Endothelial cell of umbilical vein (primary cell): ENCODE data around the gene SLC10A4. TPM values are rescaled to one million over a fixed set of nuclear protein-coding genes. Genes with fewer than 3 reads are reported as not detected.

ENCODE experiments used
- BruUV-seq: library from RNA; stranded (reverse); fragments of 400-500 nt; replicated peaks from 2 replicates; lab custom pipeline; 2021; lab: Mats Ljungman, UMichigan
- CTCF ChIA-PET: fragments of 300-600, 350-600 bp; sonication (Branson Sonifier 250); formaldehyde crosslinking; loops from one replicate; lab custom pipeline; 2021; ENCODE audit warnings: antibody characterized with exemption, inconsistent platforms; lab: Charles Lee
- POLR2A ChIA-PET: fragments of 300-600, 350-600 bp; sonication (Branson Sonifier 250); formaldehyde crosslinking; loops from one replicate; lab custom pipeline; 2021; ENCODE audit warnings: antibody characterized with exemption, inconsistent platforms; lab: Charles Lee
- DNase-seq: peaks from one replicate; pipeline ENCODE4 v3.0.0-alpha.2; 2011; ENCODE audit warnings: low read depth, low spot score
- FAIRE-seq: peaks from 2 replicates; lab custom pipeline; 2011; peaks lifted over from hg19 to GRCh38; lab: Jason Lieb, UNC
- H2AFZ ChIP-seq: 2 replicates; pipeline ENCODE4 v1.6.0; 2012; ENCODE audit warnings: low read depth, low read length, control low read depth, inconsistent platforms
- H3K27ac ChIP-seq: 2 replicates; pipeline ENCODE4 v1.5.1; 2011; ENCODE audit warnings: low read depth, mild to moderate bottlenecking, control low read depth, low read length, moderate library complexity; ENCODE audit not compliant: insufficient read depth
- H3K27me3 ChIP-seq, 2 experiments: 2 replicates each; pipeline versions ENCODE4 v1.6.0 to v1.6.1; 2011; ENCODE audit warnings: low read length in 2 of 2, mixed read lengths in 1 of 2; ENCODE audit not compliant: control insufficient read depth in 2 of 2, insufficient read depth in 2 of 2
- H3K36me3 ChIP-seq, 2 experiments: 2 replicates in 1 of 2; 3 replicates in 1 of 2; pipeline ENCODE4 v1.5.1; 2011; ENCODE audit warnings: low read length in 2 of 2, mild to moderate bottlenecking in 1 of 2, moderate library complexity in 1 of 2; ENCODE audit not compliant: control insufficient read depth in 2 of 2, insufficient read depth in 2 of 2; ENCODE audit errors: extremely low read depth in 1 of 2
- H3K4me1 ChIP-seq: 3 replicates; pipeline ENCODE4 v1.5.1; 2011; ENCODE audit warnings: mild to moderate bottlenecking, low read length; ENCODE audit not compliant: control insufficient read depth, insufficient read depth; ENCODE audit errors: extremely low read depth
- H3K4me2 ChIP-seq: 2 replicates; pipeline ENCODE4 v1.6.1; 2011; ENCODE audit warnings: low read length, control low read depth, mixed read lengths; ENCODE audit not compliant: insufficient read depth
- H3K4me3 ChIP-seq, 3 experiments: fragments of 200-600 bp in 1 of 3; sonication (generic), shearing (Covaris generic) in 1 of 3; replicated peaks in 1 of 3; 2 replicates each; pipeline ENCODE4 v1.5.1; 2011 to 2016; ENCODE audit warnings: control low read depth in 3 of 3, low read length in 3 of 3, mild to moderate bottlenecking in 2 of 3, inconsistent platforms in 1 of 3, low read depth in 1 of 3, moderate library complexity in 1 of 3; ENCODE audit not compliant: insufficient read depth in 1 of 3
- H3K79me2 ChIP-seq: 2 replicates; pipeline ENCODE4 v1.6.0; 2012; ENCODE audit warnings: low read length, inconsistent platforms; ENCODE audit not compliant: control insufficient read depth, insufficient read depth
- H3K9ac ChIP-seq: replicated peaks from 2 replicates; pipeline ENCODE3; 2011; ENCODE audit warnings: low read length, control low read depth; ENCODE audit not compliant: insufficient read depth; ENCODE audit errors: extremely low read depth
- H3K9me1 ChIP-seq: replicated peaks from 3 replicates; pipeline ENCODE4 v1.6.0; 2011; ENCODE audit warnings: mild to moderate bottlenecking, low read length; ENCODE audit not compliant: control insufficient read depth, insufficient read depth; ENCODE audit errors: extremely low read depth
- H3K9me3 ChIP-seq: replicated peaks from 2 replicates; pipeline ENCODE4 v1.5.1; 2012; ENCODE audit warnings: low read length, inconsistent platforms; ENCODE audit not compliant: control insufficient read depth, insufficient read depth
- H4K20me1 ChIP-seq: replicated peaks from 2 replicates; pipeline ENCODE3; 2011; ENCODE audit warnings: mild to moderate bottlenecking, low read length; ENCODE audit not compliant: control insufficient read depth, insufficient read depth; ENCODE audit errors: extremely low read depth
- CTCF ChIP-seq, 2 donors: IDR thresholded peaks; 1 replicate in 1 of 2; 2 replicates in 1 of 2; pipeline ENCODE4 v1.5.1; 2011; ENCODE audit warnings: low read length in 2 of 2, mild to moderate bottlenecking in 2 of 2, moderate library complexity in 2 of 2, control low read depth in 1 of 2, inconsistent platforms in 1 of 2, low read depth in 1 of 2; ENCODE audit not compliant: insufficient read depth in 1 of 2; ENCODE audit errors: extremely low read depth in 1 of 2
- EZH2 ChIP-seq: IDR thresholded peaks from 2 replicates; pipeline ENCODE4 v1.6.1; 2012; ENCODE audit warnings: borderline replicate concordance, low read depth, mild to moderate bottlenecking, moderate library complexity, low read length, inconsistent platforms; ENCODE audit not compliant: severe bottlenecking
- FOS ChIP-seq: IDR thresholded peaks from 2 replicates; pipeline ENCODE4 v1.6.1; 2011; ENCODE audit warnings: mild to moderate bottlenecking, low read length, moderate library complexity, borderline replicate concordance; ENCODE audit not compliant: insufficient read depth
- GATA2 ChIP-seq: IDR thresholded peaks from 2 replicates; pipeline ENCODE4 v1.7.0; 2011; ENCODE audit warnings: low read depth, mild to moderate bottlenecking, moderate library complexity, mixed read lengths, low read length; ENCODE audit not compliant: insufficient read length, insufficient read depth
- JUN ChIP-seq: IDR thresholded peaks from 2 replicates; pipeline ENCODE4 v1.6.1; 2011; ENCODE audit warnings: borderline replicate concordance, low read depth; ENCODE audit not compliant: insufficient read length, insufficient read depth
- MAX ChIP-seq: IDR thresholded peaks from 2 replicates; pipeline ENCODE4 v1.6.1; 2011; ENCODE audit not compliant: insufficient read depth, insufficient read length
- MYC ChIP-seq: IDR thresholded peaks from one replicate; pipeline ENCODE4 v1.6.1; 2011; ENCODE audit warnings: mild to moderate bottlenecking, low read depth, low read length
- POLR2A ChIP-seq: IDR thresholded peaks from 2 replicates; pipeline ENCODE4 v1.6.1; 2012; ENCODE audit warnings: low read depth, mild to moderate bottlenecking, control low read depth, low read length
- POLR2AphosphoS5 ChIP-seq: IDR thresholded peaks from 2 replicates; pipeline ENCODE4 v1.6.1; 2012; ENCODE audit warnings: low read depth, mild to moderate bottlenecking, control low read depth, low read length, moderate library complexity; ENCODE audit not compliant: insufficient read depth
- dilution Hi-C: fragments of 300-500 bp; cut with MboI; formaldehyde crosslinking; loops from one replicate; pipeline ENCODE4 v1.15.0; 2019; ENCODE audit warnings: low sequenced_read_pairs; ENCODE audit not compliant: extremely low pct_ligation_motif_present
- intact Hi-C: fragments of 100-400 bp; cut with micrococcal nuclease; formaldehyde crosslinking; loops from one replicate; pipeline ENCODE4 v1.10.0; 2022
- polyA plus RNA-seq, 4 experiments: library from polyadenylated mRNA; depleted of rRNA in 3 of 4; stranded (reverse) in 3 of 4; unstranded in 1 of 4; fragments of >200 nt; gene quantifications; 2 replicates each; pipeline versions ENCODE4 v1.2.1 to v1.2.3, GENCODE V29; 2011 to 2012; ENCODE audit warnings: missing spikeins in 1 of 4
- total RNA-seq: library from RNA; stranded (reverse); gene quantifications from 2 replicates; pipeline ENCODE4 v1.2.3, GENCODE V29; 2021

SLC10A4 gene
- total and polyA plus RNA-seq, 2 donors (not counting 3 experiments of a cell fraction or from before 2014, with no cell fraction given): 0.06 TPM; not detected in 1

- H3K36me3 ChIP-seq: peaks cover 12% of the 10 kb centered on the region in 2 experiments
- H3K9me1 ChIP-seq: no peaks in the 10 kb centered on the region
- no peak overlapping the region for H3K4me3 ChIP-seq
- no peaks in the 10 kb centered on the region for H3K27me3 ChIP-seq
- no peak overlapping the region for H3K9ac ChIP-seq
- dilution Hi-C loops: no loop called here
- H3K79me2 ChIP-seq: no peaks in the 10 kb centered on the region
- no peak for FAIRE-seq
- H4K20me1 ChIP-seq: no peaks in the 10 kb centered on the region
- TF ChIP-seq JUN: no peak
- TF ChIP-seq POLR2AphosphoS5: no peak
- TF ChIP-seq CTCF (IDR thresholded peaks at IDR 0.05; ENCODE audit: extremely low read depth in 1 of 2, insufficient read depth in 1 of 2, low read depth in 1 of 2, low read length in 2 of 2): no peak
- no peak for TF ChIP-seq GATA2
- TF ChIP-seq FOS: no peak
- no peak for TF ChIP-seq POLR2A
- TF ChIP-seq MYC: no peak
- TF ChIP-seq MAX: no peak
- no peak for TF ChIP-seq EZH2
- no TSS peak for BruUV-seq
- POLR2A ChIA-PET: no interaction called here
- peak; percentile 21 for DNase-seq
- no peaks in the 10 kb centered on the region for H3K4me1 ChIP-seq
- intact Hi-C loops: no loop called here
- no peaks in the 10 kb centered on the region for H3K9me3 ChIP-seq
- H2AFZ ChIP-seq: no peak overlapping the region
- CTCF ChIA-PET: interaction anchor here (1.6 to 1.9 kb wide), 2 partner anchors 8 to 22 kb away, joined by 4 to 7 read pairs; no protein-coding TSS in a partner anchor
- no peak overlapping the region for H3K4me2 ChIP-seq
- H3K27ac ChIP-seq: no peak overlapping the region
These were observed 55.2 kb downstream of the SLC10A4 start for GRCh38 chr4:48538358-48538757.

Other genes starting within 250 kb of the SLC10A4 start
- gene TEC, start 213.5 kb upstream of the SLC10A4 start, total RNA-seq: 0.86 and 0.97 TPM in 2 replicates
- 0.08 and 0.18 TPM in 2 replicates for gene TEC, start 213.5 kb upstream of the SLC10A4 start, polyA plus RNA-seq
- gene SLAIN2, start 141.8 kb upstream of the SLC10A4 start, total RNA-seq: 40.6 and 49.5 TPM in 2 replicates
- gene SLAIN2, start 141.8 kb upstream of the SLC10A4 start, polyA plus RNA-seq: 19.6 and 27.4 TPM in 2 replicates
- gene ZAR1, start 6.9 kb downstream of the SLC10A4 start, total RNA-seq: not detected in 2 replicates
- not detected in 2 replicates for gene ZAR1, start 6.9 kb downstream of the SLC10A4 start, polyA plus RNA-seq